Mammary epithelial cell (primary cell): ENCODE results near the gene MEF2D.

Experiments used
- EZH2 ChIP-seq: IDR thresholded peaks from 2 replicates; pipeline ENCODE4 v1.6.1; 2012; ENCODE audit warnings: low read length, inconsistent platforms, borderline replicate concordance
- TF ChIP-seq, protein P1 (sequence below), 2 donors: IDR thresholded peaks in 1 of 2; conservative IDR thresholded peaks in 1 of 2; 2 replicates each; pipeline ENCODE4 v1.5.1; 2011 to 2012; ENCODE audit warnings: inconsistent platforms in 2 of 2, low read length in 2 of 2, mild to moderate bottlenecking in 2 of 2, control low read depth in 1 of 2, low read depth in 1 of 2; ENCODE audit not compliant: insufficient read depth in 1 of 2; ENCODE audit errors: extremely low read depth in 1 of 2

DNA sequence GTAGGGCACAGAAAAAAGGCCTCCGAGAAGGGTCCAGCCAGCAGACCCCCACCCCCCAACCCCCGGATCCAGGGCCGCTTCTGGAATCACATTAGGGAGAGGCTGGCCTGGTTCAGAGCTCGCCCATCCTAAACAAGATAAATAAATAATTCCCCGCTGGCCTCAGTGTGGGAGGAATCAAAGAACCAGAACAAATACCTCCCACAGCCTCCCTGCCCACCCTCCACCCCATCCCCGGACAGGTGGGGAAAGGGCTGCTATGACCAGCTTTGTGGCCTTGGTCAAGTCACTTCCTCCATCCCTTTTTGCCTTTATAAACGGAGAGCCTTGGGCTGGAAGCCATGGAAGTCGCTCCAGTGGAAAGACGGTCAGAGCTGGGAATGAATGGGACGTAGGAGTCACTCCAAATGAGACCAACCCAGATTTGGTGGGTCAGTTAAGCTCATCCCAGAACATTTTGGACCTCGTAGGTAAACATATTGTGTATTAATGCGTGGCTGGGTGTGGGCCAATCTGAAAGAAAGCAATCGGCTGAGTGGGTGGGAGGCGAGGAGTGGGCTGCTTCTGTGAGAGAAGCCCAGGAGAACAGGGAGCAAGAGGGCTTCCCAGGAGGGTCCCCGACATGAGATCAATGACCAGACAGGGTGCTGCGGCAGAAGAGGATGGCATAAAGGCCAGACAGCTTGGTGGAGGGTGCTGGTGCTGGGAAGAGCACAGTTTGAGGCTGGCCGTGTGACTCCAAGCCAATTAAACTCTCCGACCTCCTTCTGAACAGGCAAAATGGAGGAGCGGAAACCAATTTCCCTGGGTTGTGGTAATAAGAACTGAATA, 63.3 kb downstream of the MEF2D start:
- TF ChIP-seq, protein P1, sequence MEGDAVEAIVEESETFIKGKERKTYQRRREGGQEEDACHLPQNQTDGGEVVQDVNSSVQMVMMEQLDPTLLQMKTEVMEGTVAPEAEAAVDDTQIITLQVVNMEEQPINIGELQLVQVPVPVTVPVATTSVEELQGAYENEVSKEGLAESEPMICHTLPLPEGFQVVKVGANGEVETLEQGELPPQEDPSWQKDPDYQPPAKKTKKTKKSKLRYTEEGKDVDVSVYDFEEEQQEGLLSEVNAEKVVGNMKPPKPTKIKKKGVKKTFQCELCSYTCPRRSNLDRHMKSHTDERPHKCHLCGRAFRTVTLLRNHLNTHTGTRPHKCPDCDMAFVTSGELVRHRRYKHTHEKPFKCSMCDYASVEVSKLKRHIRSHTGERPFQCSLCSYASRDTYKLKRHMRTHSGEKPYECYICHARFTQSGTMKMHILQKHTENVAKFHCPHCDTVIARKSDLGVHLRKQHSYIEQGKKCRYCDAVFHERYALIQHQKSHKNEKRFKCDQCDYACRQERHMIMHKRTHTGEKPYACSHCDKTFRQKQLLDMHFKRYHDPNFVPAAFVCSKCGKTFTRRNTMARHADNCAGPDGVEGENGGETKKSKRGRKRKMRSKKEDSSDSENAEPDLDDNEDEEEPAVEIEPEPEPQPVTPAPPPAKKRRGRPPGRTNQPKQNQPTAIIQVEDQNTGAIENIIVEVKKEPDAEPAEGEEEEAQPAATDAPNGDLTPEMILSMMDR (conservative IDR thresholded peaks at IDR 0.05 in 1 of 2, IDR thresholded peaks at IDR 0.05 in 1 of 2; ENCODE audit: extremely low read depth in 1 of 2, insufficient read depth in 1 of 2, low read depth in 1 of 2, low read length in 2 of 2), result no peak
- TF ChIP-seq EZH2, result no peak
